Stimulated activated CD8-positive, alpha-beta memory T cell treated with anti-CD3 and anti-CD28 coated beads, Interleukin-12 subunit alpha, Interleukin-12 subunit beta, amount 100 ng/mL, for 24 hours (primary cell): ENCODE data around the gene RAB14.

Experiments used
- DNase-seq: peaks from one replicate; pipeline ENCODE4 v3.0.0-alpha.2; 2020; ENCODE audit errors: extremely low read depth

RAB14 gene

GRCh38 chr9:121219530-121219929 lies 17.9 kb upstream of the RAB14 start:
- DNase-seq = no peak

- DNase-seq = no peak
Measured at GRCh38 chr9:121218357-121219027, 16.8 kb upstream of the RAB14 start.

DNA sequence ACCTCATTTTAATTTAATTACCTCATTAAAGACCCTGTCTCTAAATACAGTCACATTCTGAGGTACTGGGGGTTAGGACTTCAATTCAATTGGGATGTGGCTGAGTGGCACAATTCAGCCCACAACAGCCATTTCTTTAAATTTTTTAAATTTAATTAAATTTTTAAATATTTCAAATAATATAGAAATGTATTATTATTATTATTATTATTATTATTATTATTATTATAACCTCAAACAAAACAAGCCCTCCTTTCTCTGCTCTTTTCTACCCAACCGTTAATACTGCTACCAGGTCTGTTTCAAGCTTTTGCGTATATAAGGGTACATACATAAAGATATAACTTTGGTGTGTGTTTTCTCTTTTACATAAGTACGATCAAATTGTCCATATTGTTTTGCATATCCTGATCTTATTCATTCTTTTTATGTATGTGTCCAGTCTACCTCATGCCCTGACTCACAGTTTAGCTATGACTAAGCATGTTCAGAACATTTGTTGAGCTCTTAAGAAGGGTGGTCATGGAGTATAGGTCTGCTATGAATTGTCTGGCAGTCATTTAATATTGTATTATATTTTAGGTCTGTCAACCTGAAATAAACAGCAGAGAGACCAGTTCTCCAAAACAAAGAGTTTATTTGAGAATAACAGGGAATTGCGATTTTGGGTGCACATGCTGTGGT lies 16.1 kb upstream of the RAB14 start:
- DNase-seq = no peak

DNA sequence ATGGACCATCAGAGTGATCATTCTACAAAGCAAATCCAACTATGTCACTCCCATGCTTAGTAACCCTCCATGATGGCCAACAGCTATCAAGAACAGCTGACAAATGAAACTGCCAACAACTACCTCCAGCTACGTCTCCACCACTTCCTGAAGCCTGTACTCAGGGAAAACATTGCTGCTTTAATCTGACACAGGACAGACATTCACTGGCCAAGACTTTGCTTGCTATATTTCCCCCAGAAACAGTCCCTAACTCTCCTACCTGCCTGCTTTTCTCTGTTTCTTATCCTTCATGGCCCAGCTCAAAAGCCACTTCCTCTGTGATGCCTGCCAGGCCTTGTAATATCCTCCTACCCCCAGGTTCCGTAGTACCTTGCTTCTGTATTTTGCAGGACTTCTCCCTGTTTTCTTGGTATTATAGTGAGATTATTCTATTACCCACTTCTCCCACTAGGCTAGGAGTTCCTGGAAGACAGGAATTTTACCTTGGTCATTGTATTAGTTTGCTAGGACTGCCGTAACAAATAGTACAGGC lies 14.7 kb upstream of the RAB14 start:
- DNase-seq = no peak

- no peak for DNase-seq
Measured at GRCh38 chr9:121214005-121214404, 12.3 kb upstream of the RAB14 start.

DNA sequence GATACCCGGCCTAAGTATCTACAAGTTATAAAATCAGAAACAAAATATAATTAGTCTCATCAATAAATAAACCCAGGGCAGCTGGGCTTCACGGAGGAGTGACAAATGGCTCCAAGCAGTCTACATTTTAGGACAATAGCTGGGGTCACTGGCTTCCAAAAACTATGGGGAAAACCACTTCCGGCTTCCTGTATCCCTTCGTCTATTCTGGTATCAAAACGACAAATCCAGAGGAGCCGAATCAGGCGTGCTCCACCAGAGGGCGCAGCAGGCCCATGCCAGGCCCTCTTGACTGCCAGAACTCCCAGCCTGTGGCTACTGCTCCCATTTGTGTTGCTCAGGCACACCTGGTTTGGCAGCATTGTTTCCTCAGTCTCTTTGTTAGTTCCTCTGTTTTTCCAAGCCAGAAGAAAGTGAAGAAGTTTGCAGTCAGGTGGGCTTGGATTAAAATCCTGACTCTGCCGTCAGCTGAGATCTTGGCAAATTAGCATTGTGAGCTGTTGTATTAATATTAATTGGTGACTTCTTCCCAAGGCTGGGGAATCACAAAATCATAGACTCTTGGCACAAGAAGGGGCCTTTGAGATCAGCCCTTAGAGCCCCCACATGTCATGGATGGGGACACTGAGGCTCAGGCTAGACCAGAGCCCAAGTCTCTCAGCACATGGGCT lies 11.6 kb upstream of the RAB14 start:
- DNase-seq = peak; percentile 17

- no peak for DNase-seq
Measured at GRCh38 chr9:121210536-121210935, 8.9 kb upstream of the RAB14 start.

GRCh38 chr9:121207371-121207940 lies 5.8 kb upstream of the RAB14 start:
- DNase-seq = no peak

GRCh38 chr9:121206516-121207370 lies 5.1 kb upstream of the RAB14 start:
- DNase-seq = no peak

DNA sequence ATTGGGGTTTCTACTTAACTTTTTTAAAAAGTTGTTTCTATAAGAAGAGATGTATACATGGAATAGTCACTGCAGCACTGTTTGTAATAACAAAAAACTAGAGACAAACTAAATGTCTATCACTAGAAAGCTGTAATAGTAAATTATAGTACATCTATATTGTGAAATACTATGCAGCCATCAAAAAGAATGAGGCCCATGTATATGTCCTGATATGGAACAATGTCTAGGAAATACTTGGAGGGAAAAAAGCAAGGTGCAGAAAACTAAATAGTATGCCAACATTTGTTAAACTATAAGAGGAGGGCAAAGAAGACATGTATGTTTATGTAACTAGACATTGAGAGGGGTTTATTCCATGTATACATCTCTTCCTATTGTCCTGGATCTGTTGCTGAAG lies 2.9 kb upstream of the RAB14 start:
- DNase-seq = no peak

GRCh38 chr9:121204121-121204520 lies 2.5 kb upstream of the RAB14 start:
- DNase-seq = no peak

- DNase-seq = no peak
Measured at GRCh38 chr9:121201045-121201737, 478 bp downstream of the RAB14 start.

GRCh38 chr9:121200356-121200755 lies 1.3 kb downstream of the RAB14 start:
- DNase-seq = no peak

DNA sequence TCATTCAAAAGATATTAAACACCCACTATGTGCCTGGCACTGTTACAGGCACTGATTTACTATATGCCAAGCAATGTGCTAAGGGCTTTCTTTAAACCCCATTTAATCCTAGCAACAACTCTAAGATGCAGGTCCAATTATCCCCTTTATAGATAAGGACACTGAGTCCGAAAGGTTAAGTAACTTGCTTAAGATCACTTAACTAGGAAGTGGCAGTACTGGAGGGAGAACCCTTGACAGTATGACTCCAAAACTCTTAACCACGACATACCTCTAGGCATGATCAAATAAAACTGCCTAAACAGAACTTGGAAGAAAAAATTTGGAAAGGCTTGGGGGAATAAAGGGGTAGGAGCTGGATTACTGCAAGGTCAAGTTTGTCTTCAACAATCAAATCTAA lies 1.7 kb downstream of the RAB14 start:
- DNase-seq = no peak

DNA sequence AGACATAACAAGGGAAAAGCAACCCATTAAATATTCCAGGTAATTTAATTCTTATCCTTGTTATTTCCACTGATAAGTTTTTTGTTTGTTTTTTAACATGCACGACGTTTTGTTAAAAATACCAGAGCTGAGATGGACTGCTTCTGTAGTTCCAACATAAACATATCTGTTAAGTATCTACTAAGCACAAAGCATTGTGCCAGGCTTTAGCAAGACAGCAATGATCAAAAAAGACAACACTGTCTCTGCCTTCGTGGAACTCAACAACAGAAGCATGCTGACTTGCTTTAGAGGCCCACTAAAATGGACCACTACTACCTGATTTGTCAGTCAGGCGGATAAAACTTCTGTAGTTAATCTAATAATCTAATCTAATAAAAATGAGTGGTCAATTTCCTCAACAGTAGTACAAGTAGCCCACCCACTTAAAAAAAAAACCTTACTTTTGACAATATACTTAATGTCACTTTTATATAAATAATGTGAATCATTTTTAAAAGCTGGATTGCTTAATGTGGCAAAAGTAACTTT lies 3.1 kb downstream of the RAB14 start:
- no peak for DNase-seq

DNA sequence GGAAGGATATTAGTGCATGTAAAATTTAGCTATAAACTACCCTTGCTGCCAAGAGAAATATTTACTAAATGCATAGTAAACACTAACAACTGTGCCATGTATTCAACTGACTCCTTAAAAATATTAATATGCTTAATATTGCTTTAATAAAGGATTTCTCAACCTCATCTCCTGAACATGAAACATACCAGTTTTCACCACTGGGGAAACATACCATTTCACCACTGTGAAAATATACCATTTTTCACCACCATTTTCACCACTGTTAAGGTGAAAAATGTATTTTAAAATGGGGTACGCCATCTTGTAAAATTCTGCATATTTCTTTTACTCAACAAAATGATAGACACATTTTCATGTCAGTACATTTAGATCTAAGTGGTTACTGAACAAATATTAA lies 4.5 kb downstream of the RAB14 start:
- no peak for DNase-seq

GRCh38 chr9:121196389-121196788 lies 5.3 kb downstream of the RAB14 start:
- DNase-seq = no peak

DNA sequence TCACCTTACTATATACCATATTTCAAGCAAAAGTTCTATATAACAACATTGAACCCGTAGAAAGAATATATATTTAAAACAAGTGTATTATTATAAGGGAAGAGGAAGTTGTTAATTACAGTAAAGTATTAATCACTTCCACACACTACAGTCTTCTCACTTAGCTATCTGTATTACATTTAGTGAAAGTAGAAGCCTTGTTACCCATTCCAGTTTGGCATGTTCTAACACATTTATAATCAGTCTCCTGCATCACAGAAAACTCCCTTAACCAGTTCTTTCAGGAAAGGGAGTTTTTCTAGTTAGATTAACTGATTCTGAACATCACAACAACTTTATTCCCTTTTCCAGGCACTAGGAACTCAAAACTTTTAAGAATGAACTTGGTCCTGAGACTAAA lies 6.9 kb downstream of the RAB14 start:
- DNase-seq = no peak

- DNase-seq = no peak
Measured at GRCh38 chr9:121192959-121193640, 8.6 kb downstream of the RAB14 start.

DNA sequence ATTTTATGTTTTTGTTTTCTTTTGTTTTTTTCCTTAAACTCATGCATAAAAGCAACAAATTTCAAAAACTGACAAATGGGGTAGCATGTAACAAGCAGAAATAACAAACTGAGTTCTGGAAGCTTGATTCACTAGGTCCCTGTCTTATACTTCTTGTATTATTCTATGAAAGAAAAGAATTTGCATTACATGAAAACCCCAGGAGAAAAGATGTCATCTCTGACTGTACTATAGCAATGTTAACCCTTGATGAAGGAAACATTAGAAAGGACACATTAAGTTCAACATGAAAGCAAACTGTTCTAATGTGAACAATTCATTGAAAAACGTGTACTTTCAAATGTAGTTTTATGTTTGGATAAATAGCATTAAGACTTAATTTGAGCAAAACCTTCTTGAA lies 9.2 kb downstream of the RAB14 start:
- DNase-seq = no peak
